SKM-1 (cell line): Measurements from ENCODE around the gene ICAM4.
"Not testable (repeated sequence)": the region's sequence is repeated elsewhere in the genome, so short reads cannot be mapped to it uniquely, and the experiment has no call there.

Experiments
- DNase-seq: peaks from one replicate; lab custom pipeline; 2025; ENCODE audit not compliant: unreplicated experiment; lab: John Stamatoyannopoulos, UW

Gene ICAM4

GRCh38 chr19:10336725-10337124 lies 50.0 kb downstream of the ICAM4 start:
- not testable (repeated sequence) for DNase-seq
